Transverse colon (tissue), 4 donors: ENCODE measurements around the gene POU5F1.

Experiments
- CTCF ChIP-seq, 5 experiments: fragments of 200-600 bp in 3 of 5; fragments of 450-650 bp in 2 of 5; sonication (generic) in 3 of 5; IDR thresholded peaks; 1 replicate in 2 of 5; 2 replicates in 3 of 5; pipeline ENCODE4 v1.5.1; 2016 to 2017; ENCODE audit warnings: antibody characterized with exemption in 5 of 5, inconsistent platforms in 3 of 5, mild to moderate bottlenecking in 2 of 5, moderate library complexity in 1 of 5
- EP300 ChIP-seq: sonication (generic); formaldehyde crosslinking; IDR thresholded peaks from one replicate; pipeline ENCODE4 v1.6.1; 2017; ENCODE audit warnings: antibody characterized with exemption, low read depth
- POLR2A ChIP-seq: fragments of 450-650 bp; IDR thresholded peaks from one replicate; pipeline ENCODE4 v1.6.1; 2016; ENCODE audit warnings: antibody characterized with exemption, mild to moderate bottlenecking, moderate library complexity
- POLR2AphosphoS5 ChIP-seq, 3 donors: sonication (generic); formaldehyde crosslinking; IDR thresholded peaks; one replicate each; pipeline ENCODE4 v1.6.1; 2016; ENCODE audit warnings: antibody characterized with exemption in 3 of 3

GRCh38 chr6:31178143-31179041 lies 7.9 kb upstream of the POU5F1 start:
- TF ChIP-seq CTCF (IDR thresholded peaks at IDR 0.05): no peak
- TF ChIP-seq POLR2A: no peak
- no peak for TF ChIP-seq POLR2AphosphoS5 (IDR thresholded peaks at IDR 0.05)
- no peak for TF ChIP-seq EP300
